ENCODE data around the gene FOXR1. TPM values are rescaled to one million over a fixed set of nuclear protein-coding genes. Genes with fewer than 3 reads are reported as not detected.

Gene FOXR1, protein sequence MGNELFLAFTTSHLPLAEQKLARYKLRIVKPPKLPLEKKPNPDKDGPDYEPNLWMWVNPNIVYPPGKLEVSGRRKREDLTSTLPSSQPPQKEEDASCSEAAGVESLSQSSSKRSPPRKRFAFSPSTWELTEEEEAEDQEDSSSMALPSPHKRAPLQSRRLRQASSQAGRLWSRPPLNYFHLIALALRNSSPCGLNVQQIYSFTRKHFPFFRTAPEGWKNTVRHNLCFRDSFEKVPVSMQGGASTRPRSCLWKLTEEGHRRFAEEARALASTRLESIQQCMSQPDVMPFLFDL
- total RNA-seq (2022; extraction: Qiagen RNA extraction; ENCODE audit: low read depth), result not detected in 5 replicates

DNA sequence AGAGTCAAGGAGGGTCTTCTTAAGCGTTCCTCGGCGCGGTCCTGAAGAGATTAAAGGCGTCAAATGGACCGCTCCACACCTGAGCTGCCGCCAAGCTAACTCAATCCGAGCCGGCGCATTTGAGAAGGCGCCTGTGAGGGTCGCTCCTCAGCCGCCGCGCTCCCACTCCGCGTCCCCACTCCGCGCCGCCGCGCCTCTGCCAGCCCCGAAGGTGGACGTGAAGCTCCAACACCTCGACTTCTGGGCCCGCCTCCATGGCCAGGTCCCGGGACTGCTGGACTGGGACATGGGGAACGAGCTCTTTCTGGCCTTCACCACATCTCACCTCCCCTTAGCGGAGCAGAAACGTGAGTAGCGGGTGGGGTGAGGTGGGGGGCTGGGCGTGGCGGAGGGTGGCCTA is at the start of gene FOXR1:
FOXR1 (plus strand) TSS at position 116 of the 400 bp plus-strand sequence; CDS start at position 287, 171 bp downstream.

DNA sequence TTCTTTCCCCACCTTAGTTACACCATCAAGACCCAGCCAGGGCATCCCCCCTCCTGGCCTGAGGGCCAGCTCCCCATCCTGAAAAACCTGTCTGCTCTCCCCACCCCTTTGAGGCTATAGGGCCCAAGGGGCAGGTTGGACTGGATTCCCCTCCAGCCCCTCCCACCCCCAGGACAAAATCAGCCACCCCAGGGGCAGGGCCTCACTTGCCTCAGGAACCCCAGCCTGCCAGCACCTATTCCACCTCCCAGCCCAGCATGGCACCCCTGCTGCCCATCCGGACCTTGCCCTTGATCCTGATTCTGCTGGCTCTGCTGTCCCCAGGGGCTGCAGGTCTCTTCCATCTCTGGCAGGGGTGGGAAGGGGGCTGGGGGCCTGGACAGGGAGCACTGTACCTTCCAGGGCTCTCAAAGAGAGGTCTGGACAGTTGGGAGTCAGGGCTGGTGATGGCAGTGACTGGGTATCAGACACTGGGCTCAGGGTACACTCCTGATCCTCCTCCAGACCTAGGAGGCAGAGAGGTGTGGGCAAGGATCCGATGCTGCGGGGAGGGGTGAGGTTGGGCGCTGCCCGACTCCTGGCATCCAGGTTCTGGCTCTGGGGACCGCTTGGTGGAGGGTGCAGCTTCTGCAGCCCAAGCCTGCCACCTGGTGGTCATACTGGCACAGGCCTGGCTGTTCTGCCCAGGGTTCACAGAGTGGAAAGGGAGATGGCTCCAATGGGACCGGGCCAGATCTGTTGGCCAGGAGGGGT is 15.3 kb upstream of the FOXR1 start, which contains the start of gene UPK2:
UPK2 (plus strand) TSS at position 205 of the 753 bp plus-strand sequence; CDS start at position 258, 53 bp downstream.

DNA sequence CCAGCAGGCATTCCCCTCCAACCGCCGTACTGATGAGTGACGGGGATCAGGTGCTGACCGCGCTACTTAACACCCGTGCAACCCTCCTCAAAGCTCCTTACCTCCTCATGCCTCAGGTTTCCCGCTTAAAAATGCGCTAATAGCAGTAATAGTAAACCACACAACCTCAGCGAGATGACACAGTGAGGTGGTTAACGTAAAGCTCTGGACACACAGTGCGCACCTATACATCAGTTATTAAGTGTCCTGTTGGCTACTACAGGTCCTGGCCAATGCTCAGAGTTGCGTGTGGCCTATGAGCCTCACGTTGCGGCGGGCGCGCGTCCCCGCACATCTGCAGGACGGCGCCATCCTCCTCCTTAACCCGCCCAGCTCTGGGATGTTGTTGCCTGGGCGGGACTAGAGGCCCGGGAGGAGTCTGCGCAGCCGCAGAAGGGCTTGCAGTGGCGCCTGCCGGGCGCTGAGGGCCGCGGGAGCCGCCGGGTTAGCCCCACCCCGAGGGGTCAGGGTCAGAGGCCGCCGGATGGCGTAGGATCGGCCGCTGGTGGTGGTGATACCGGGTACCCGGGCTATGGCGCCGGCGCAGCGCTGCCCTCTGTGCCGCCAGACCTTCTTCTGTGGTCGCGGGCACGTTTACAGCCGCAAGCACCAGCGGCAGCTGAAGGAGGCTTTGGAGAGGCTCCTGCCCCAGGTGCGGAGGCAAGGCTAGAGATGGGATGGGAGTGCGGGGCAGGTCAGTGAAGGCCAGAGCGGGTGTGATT is 26.2 kb downstream of the FOXR1 start, which contains the start of gene CENATAC:
CENATAC (plus strand) TSS at position 512 of the 761 bp plus-strand sequence; CDS start at position 572, 60 bp downstream.

DNA sequence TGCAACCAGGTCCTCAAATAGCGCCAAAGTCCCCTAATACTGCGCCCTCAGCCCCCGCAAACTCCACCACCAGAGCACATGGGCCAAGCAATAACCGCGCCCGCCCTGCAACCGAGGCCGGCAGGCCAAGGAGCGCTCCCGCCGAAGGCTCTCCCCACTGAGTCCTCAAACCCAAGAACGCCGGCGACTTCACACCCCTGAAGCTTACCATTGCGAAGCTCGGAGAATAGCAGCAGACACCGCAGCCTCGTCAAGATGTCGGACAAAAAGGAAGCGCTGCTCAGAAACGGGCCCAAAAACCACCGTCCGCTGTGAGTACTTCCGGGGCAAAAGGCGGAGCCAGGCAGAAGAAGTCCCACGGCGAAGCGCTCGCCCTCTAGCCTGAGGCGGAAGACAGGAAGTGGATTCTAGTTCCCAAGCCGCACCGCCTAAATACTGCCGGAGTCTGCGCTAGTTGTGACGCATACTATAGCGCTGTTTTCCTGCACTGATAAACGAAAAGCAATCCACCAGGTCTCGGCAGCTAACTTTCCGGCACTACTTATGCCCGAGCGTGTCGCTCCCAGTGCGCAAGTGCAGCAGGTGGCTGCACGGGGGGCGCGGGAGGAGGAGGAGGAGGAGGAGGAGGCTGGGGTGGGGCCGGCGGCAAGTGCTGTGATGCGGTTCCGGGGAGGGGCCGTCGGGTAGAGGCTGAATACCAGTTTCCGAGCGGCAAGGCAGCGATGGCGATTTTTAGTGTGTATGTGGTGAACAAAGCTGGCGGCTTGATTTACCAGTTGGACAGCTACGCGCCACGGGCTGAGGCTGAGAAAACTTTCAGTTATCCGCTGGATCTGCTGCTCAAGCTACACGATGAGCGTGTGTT is 46.7 kb downstream of the FOXR1 start, which contains the start of the genes RPS25 and TRAPPC4:
RPS25 (minus strand) TSS at position 270 of the 865 bp plus-strand sequence; CDS start at position 211, 59 bp downstream.
TRAPPC4 (plus strand) TSS at position 693 of the 865 bp plus-strand sequence; CDS start at position 723, 30 bp downstream.

DNA sequence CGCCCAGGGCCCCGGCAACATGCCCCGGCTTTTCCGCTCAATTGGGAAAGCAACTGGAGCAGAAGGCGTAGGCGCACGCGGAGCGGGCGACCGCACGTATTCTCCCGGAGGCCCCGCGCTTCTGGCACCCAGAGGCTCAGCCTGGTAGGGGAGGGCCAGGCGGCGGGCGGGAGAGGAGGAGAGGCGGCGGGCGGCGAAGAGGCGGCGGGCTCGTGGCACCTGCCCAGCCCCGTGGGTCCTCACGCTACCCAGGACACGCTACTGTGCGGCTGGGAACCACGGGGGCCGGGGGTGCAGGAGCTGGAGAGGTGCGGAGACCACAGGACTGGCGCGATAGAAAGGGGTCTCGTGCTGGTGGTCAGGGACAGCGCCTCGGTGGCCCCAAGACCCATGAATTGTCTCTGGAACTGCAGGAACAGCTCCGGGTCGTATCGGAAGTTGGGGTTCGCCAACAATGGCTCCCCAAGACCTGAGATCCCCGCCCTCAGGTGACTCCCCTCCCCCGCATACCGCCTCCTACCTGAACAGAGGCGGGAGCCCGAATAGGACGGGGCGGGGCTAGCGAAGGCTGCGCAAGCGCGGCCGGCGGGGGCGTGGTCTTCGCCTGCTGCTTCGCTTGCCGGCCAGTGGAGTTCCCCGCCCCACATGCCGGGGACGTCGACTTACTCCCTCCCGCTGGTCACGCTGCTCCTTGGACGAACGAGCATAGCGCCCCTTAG is 58.9 kb downstream of the FOXR1 start, which contains the start of gene SLC37A4:
SLC37A4 (minus strand) TSS at position 549 of the 719 bp plus-strand sequence.

Other genes starting within 250 kb of the FOXR1 start
- gene DDX6, start 180.6 kb upstream of the FOXR1 start, total RNA-seq (2022; extraction: Qiagen RNA extraction; ENCODE audit: low read depth), result 22.6 to 38.5 TPM (median 22.7 TPM) in 5 replicates
- 0.14 to 0.28 TPM (median 0.19 TPM) in 4 of 5 replicates, not detected in the other for gene CXCR5, start 87.9 kb upstream of the FOXR1 start, total RNA-seq (2022; extraction: Qiagen RNA extraction; ENCODE audit: low read depth)
- 84.9 to 149 TPM (median 110 TPM) in 5 replicates for gene BCL9L, start 45.8 kb upstream of the FOXR1 start, total RNA-seq (2022; extraction: Qiagen RNA extraction; ENCODE audit: low read depth)
- gene UPK2, start 15.5 kb upstream of the FOXR1 start, total RNA-seq (2022; extraction: Qiagen RNA extraction; ENCODE audit: low read depth), result 0.77 to 1.1 TPM (median 0.98 TPM) in 5 replicates
- gene CENATAC, start 26.4 kb downstream of the FOXR1 start, total RNA-seq (2022; extraction: Qiagen RNA extraction; ENCODE audit: low read depth), result 10.2 to 19.3 TPM (median 12.5 TPM) in 5 replicates
- 784 to 1,110 TPM (median 839 TPM) in 5 replicates for gene RPS25, start 46.6 kb downstream of the FOXR1 start, total RNA-seq (2022; extraction: Qiagen RNA extraction; ENCODE audit: low read depth)
- gene TRAPPC4, start 47.0 kb downstream of the FOXR1 start, total RNA-seq (2022; extraction: Qiagen RNA extraction; ENCODE audit: low read depth), result 53.3 to 65.7 TPM (median 59.7 TPM) in 5 replicates
- 10.1 to 11.1 TPM (median 10.5 TPM) in 5 replicates for gene SLC37A4, start 59.1 kb downstream of the FOXR1 start, total RNA-seq (2022; extraction: Qiagen RNA extraction; ENCODE audit: low read depth)
- 49.6 to 62.0 TPM (median 60.2 TPM) in 5 replicates for gene HYOU1, start 85.4 kb downstream of the FOXR1 start, total RNA-seq (2022; extraction: Qiagen RNA extraction; ENCODE audit: low read depth)
- 9.5 to 13.7 TPM (median 13.2 TPM) in 5 replicates for gene VPS11, start 96.1 kb downstream of the FOXR1 start, total RNA-seq (2022; extraction: Qiagen RNA extraction; ENCODE audit: low read depth)
- gene HMBS, start 113.1 kb downstream of the FOXR1 start, total RNA-seq (2022; extraction: Qiagen RNA extraction; ENCODE audit: low read depth), result 46.1 to 52.0 TPM (median 51.1 TPM) in 5 replicates
- 30.9 to 46.9 TPM (median 43.8 TPM) in 5 replicates for gene DPAGT1, start 130.1 kb downstream of the FOXR1 start, total RNA-seq (2022; extraction: Qiagen RNA extraction; ENCODE audit: low read depth)
- gene C2CD2L, start 135.6 kb downstream of the FOXR1 start, total RNA-seq (2022; extraction: Qiagen RNA extraction; ENCODE audit: low read depth), result 4.2 to 7.6 TPM (median 7.0 TPM) in 5 replicates
- 9.3 to 13.2 TPM (median 11.9 TPM) in 5 replicates for gene HINFP, start 149.8 kb downstream of the FOXR1 start, total RNA-seq (2022; extraction: Qiagen RNA extraction; ENCODE audit: low read depth)
- 0.15 to 0.87 TPM (median 0.30 TPM) in 5 replicates for gene ABCG4, start 177.3 kb downstream of the FOXR1 start, total RNA-seq (2022; extraction: Qiagen RNA extraction; ENCODE audit: low read depth)
- gene NLRX1, start 197.0 kb downstream of the FOXR1 start, total RNA-seq (2022; extraction: Qiagen RNA extraction; ENCODE audit: low read depth), result 7.7 to 11.4 TPM (median 9.9 TPM) in 5 replicates
- gene NHERF4, start 213.7 kb downstream of the FOXR1 start, total RNA-seq (2022; extraction: Qiagen RNA extraction; ENCODE audit: low read depth), result 0.27 to 0.45 TPM (median 0.39 TPM) in 4 of 5 replicates, not detected in the other
- gene CBL, start 234.6 kb downstream of the FOXR1 start, total RNA-seq (2022; extraction: Qiagen RNA extraction; ENCODE audit: low read depth), result 7.2 to 10.1 TPM (median 8.8 TPM) in 5 replicates